ENCODE results near the gene KIF21A. TPM values are rescaled to one million over a fixed set of nuclear protein-coding genes. Genes with fewer than 3 reads are reported as not detected.

KIF21A gene
- total and polyA plus RNA-seq, 7 donors, result 8.5 to 33.6 (median 26.7) TPM

DNA sequence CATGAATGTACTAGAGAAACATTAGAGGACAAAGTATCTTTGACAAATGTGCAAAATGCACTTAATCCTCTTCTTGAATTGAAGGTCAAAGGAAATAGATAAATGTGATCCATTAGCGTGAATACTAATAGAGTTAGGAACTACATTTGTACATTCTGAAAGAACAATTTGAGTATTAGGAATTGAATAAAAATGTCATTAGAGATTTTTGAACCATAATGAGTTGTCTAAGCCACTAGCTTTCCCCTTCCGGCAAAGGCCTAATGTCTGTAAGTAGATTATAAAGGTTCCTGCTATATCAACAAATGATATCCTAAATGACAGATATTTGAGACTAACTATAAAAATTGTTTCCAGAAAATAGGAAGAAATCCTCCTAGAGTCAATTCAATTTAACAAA is 59.8 kb downstream of the KIF21A start:
- Histone ChIP-seq H3K4me1 (no peaks in the 10 kb centered on the region), H3K9me3 (no peaks in the 10 kb centered on the region), H3K36me3 (ENCODE audit: insufficient read depth in 1 of 2, low read depth in 1 of 2) (no peaks in the 10 kb centered on the region), H3K27me3 (ENCODE audit: insufficient read depth in 3 of 3, low read length in 2 of 3) (no peaks in the 10 kb centered on the region), H3K27ac (no peak overlapping the region), H3K4me3 (no peak overlapping the region)
- intact Hi-C loops (cut with DNase I), result no loop called here
- DNase-seq (no peak), ATAC-seq (no peak)
- 93 to 95% (median 93%) methylated on average over 2 of the region's 2 CpGs for WGBS, 3 donors
- TF ChIP-seq, protein P1, sequence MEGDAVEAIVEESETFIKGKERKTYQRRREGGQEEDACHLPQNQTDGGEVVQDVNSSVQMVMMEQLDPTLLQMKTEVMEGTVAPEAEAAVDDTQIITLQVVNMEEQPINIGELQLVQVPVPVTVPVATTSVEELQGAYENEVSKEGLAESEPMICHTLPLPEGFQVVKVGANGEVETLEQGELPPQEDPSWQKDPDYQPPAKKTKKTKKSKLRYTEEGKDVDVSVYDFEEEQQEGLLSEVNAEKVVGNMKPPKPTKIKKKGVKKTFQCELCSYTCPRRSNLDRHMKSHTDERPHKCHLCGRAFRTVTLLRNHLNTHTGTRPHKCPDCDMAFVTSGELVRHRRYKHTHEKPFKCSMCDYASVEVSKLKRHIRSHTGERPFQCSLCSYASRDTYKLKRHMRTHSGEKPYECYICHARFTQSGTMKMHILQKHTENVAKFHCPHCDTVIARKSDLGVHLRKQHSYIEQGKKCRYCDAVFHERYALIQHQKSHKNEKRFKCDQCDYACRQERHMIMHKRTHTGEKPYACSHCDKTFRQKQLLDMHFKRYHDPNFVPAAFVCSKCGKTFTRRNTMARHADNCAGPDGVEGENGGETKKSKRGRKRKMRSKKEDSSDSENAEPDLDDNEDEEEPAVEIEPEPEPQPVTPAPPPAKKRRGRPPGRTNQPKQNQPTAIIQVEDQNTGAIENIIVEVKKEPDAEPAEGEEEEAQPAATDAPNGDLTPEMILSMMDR (IDR thresholded peaks at IDR 0.05), result no peak

DNA sequence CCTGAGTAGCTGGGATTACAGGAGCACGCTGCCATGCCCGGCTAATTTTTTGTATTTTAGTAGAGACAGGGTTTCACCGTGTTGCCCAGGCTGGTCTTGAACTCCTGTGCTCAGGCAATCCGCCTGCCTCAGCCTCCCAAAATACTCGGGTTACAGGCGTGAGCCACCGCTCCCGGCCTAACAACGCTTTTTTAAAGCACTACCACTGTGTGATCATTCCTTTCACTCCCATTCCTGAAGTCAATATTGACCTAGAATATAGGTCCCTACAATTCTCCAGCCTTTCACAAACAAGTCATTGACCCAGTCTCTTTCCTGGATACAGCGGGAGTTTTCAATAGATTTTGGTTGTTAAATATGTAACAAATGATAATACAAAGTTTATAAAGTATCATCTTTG is 62.8 kb downstream of the KIF21A start:
- DNase-seq, result no peak
- intact Hi-C loops (cut with DNase I), result no loop called here
- ATAC-seq, result no peak
- Histone ChIP-seq H3K4me1 (no peaks in the 10 kb centered on the region), H3K36me3 (ENCODE audit: insufficient read depth in 1 of 2, low read depth in 1 of 2) (no peaks in the 10 kb centered on the region), H3K9me3 (no peaks in the 10 kb centered on the region), H3K27ac (no peak overlapping the region), H3K27me3 (ENCODE audit: insufficient read depth in 3 of 3, low read length in 2 of 3) (no peaks in the 10 kb centered on the region), H3K4me3 (no peak overlapping the region)
- TF ChIP-seq, protein P1 (IDR thresholded peaks at IDR 0.05), result no peak
- 92 to 96% (median 95%) methylated on average over 10 of the region's 10 CpGs for WGBS, 3 donors

DNA sequence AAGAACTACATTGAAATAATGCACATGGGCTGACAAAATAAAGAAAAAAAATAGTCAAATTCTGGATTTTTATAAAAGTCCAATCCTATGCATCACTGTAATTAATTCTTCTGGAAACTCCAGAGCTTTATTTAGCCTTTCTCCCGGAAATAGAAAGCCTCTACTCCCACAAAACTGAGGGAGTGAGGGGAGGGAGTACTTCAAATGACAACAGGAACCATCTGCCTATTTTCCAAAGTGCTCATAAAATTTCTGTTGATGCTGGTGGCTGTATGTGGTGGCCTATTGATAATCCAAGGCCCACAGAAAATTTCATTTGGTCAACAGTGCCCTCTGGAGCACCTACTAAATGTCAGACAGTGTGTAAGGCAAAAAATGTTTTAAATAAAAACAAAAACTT is 64.6 kb downstream of the KIF21A start:
- TF ChIP-seq, protein P1 (IDR thresholded peaks at IDR 0.05), result no peak
- Histone ChIP-seq H3K4me3 (no peak overlapping the region), H3K27me3 (ENCODE audit: insufficient read depth in 3 of 3, low read length in 2 of 3) (no peaks in the 10 kb centered on the region), H3K36me3 (ENCODE audit: insufficient read depth in 1 of 2, low read depth in 1 of 2) (no peaks in the 10 kb centered on the region), H3K27ac (no peak overlapping the region), H3K4me1 (no peaks in the 10 kb centered on the region), H3K9me3 (no peaks in the 10 kb centered on the region)
- no peak for ATAC-seq
- 31 to 58% (median 50%) methylated on average over 1 of the region's 1 CpG for WGBS, 3 donors
- intact Hi-C loops (cut with DNase I), result no loop called here
- DNase-seq, result no peak

DNA sequence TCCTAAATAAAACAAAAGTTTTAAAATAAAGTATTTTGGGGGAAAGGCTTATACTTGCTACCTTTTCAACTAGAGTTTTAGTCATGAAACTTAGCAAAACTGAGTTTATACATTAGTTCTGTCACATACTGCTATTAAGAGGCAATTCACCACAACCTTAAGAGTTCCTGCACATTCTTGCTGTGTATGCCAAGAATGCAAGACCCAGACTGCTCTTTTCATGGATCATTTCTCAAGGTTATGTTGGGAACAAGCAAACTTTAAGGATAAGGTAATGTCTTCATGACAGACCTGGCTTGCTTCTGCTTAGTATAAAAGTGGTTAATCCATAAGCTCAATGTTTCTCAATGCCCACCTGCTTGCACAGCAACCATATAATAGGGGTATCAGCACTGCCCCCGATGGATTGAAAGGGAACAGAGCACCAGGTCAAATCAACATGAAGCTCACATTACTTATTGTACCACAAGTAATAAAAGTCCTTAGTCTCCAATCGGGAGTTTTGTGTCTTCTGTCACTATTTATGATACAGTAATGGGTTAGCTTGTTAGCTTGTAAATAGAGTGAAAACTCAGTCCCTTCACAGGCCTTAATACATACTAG is 67.6 kb downstream of the KIF21A start:
- intact Hi-C loops (cut with DNase I), result no loop called here
- no peak overlapping the region for H3K27ac ChIP-seq
- H3K4me1 ChIP-seq, result no peaks in the 10 kb centered on the region
- DNase-seq (no peak), ATAC-seq (no peak)
- TF ChIP-seq, protein P1 (IDR thresholded peaks at IDR 0.05), result no peak
- no peaks in the 10 kb centered on the region for H3K9me3 ChIP-seq
- H3K36me3 ChIP-seq (ENCODE audit: insufficient read depth in 1 of 2, low read depth in 1 of 2), result no peaks in the 10 kb centered on the region
- no peaks in the 10 kb centered on the region for H3K27me3 ChIP-seq (ENCODE audit: insufficient read depth in 3 of 3, low read length in 2 of 3)
- no peak overlapping the region for H3K4me3 ChIP-seq
- WGBS, 3 donors, result 40 to 43% (median 42%) methylated on average over 2 of the region's 2 CpGs

DNA sequence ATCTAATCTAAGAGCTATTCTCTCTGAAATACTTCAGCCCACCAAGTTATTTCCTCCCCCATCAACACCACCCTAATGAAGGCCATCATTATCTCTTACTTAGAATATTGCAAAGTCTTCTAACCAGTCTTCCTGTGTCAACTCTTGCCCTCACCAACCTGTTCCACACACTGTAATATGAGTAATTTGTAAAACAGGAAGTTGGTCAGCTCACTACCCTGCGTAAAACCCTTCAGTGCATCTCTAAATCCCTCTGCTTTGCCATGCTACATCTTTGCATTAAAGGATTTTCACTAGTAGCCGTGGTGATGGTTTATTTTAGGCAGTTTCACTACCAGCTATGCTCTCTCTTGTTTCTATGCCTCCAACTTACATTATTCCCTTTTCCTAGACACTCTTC is 70.0 kb downstream of the KIF21A start:
- intact Hi-C loops (cut with DNase I), result no loop called here
- H3K9me3 ChIP-seq, result no peaks in the 10 kb centered on the region
- 42 to 47% (median 46%) methylated on average over 2 of the region's 2 CpGs for WGBS, 3 donors
- ATAC-seq (peak in 1 of 4 donors; percentile 44), DNase-seq (no peak)
- TF ChIP-seq, protein P1 (IDR thresholded peaks at IDR 0.05), result no peak
- no peak overlapping the region for H3K27ac ChIP-seq
- no peaks in the 10 kb centered on the region for H3K4me1 ChIP-seq
- peaks cover 0 to 8% of the 10 kb centered on the region in 2 donors for H3K36me3 ChIP-seq (ENCODE audit: insufficient read depth in 1 of 2, low read depth in 1 of 2)
- H3K27me3 ChIP-seq (ENCODE audit: insufficient read depth in 3 of 3, low read length in 2 of 3), result no peaks in the 10 kb centered on the region
- no peak overlapping the region for H3K4me3 ChIP-seq
